22Rv1 (cell line): ENCODE measurements around the gene SSH2.

Experiments used
- H3K27ac ChIP-seq: fragments of 450-650 bp; 2 replicates; pipeline ENCODE4 v1.5.1; 2017
- ZFX ChIP-seq: fragments of 450-650 bp; IDR thresholded peaks from 2 replicates; pipeline ENCODE4 v1.6.1; 2017; ENCODE audit warnings: antibody characterized with exemption, borderline replicate concordance
- TF ChIP-seq, protein P1 (sequence below): fragments of 450-650 bp; IDR thresholded peaks from 2 replicates; pipeline ENCODE4 v1.5.1; 2017; ENCODE audit warnings: mild to moderate bottlenecking

The SSH2 gene

DNA sequence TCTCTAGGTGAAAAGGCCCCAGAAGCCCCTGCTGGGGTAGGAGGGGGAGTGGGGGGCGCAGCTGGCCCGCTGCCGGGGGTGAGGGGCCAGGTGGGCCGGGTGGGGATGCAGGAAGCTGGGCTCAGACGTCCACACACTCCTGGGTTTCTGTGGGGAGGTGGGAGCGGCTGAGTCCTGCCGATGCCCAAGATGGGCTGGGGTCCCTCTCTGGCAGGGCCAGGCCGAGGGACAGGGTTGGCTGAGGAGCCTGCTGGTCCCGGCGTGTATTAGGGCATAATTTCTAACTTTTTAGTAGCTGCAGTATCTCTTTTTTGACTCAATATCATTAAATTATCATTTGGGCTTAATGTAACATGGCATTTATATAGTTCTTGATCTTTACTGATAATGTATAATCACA lies 185.9 kb downstream of the SSH2 start:
- peak overlapping the region; percentile 76 for H3K27ac ChIP-seq
- TF ChIP-seq, protein P1, sequence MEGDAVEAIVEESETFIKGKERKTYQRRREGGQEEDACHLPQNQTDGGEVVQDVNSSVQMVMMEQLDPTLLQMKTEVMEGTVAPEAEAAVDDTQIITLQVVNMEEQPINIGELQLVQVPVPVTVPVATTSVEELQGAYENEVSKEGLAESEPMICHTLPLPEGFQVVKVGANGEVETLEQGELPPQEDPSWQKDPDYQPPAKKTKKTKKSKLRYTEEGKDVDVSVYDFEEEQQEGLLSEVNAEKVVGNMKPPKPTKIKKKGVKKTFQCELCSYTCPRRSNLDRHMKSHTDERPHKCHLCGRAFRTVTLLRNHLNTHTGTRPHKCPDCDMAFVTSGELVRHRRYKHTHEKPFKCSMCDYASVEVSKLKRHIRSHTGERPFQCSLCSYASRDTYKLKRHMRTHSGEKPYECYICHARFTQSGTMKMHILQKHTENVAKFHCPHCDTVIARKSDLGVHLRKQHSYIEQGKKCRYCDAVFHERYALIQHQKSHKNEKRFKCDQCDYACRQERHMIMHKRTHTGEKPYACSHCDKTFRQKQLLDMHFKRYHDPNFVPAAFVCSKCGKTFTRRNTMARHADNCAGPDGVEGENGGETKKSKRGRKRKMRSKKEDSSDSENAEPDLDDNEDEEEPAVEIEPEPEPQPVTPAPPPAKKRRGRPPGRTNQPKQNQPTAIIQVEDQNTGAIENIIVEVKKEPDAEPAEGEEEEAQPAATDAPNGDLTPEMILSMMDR: no peak
- TF ChIP-seq ZFX: no peak

- H3K27ac ChIP-seq: peak overlapping the region; percentile 28; the same call in 1 of the 2 replicates
- no peak for TF ChIP-seq ZFX
- TF ChIP-seq, protein P1: no peak
These were observed 187.9 kb downstream of the SSH2 start for GRCh38 chr17:29742210-29742513.

DNA sequence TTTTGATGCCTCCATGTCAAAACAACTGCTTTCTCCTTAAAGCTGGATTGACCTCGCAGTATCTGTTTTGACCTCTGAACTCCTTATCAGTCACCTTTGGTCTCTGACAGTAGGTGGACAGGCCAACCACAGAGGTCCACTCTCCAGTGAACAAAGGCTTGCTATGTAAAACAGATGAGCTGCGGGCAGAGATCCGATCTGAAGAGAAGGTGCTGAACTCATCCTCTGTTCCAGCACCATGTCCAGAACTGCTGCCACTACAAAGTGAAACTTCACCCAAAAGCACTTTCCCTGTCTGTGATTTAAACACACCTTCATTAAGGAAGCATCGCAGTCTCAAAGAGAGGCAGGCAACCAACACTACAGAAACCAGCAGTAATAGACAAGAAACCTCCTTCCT lies 190.0 kb downstream of the SSH2 start:
- TF ChIP-seq, protein P1: no peak
- no peak overlapping the region for H3K27ac ChIP-seq

DNA sequence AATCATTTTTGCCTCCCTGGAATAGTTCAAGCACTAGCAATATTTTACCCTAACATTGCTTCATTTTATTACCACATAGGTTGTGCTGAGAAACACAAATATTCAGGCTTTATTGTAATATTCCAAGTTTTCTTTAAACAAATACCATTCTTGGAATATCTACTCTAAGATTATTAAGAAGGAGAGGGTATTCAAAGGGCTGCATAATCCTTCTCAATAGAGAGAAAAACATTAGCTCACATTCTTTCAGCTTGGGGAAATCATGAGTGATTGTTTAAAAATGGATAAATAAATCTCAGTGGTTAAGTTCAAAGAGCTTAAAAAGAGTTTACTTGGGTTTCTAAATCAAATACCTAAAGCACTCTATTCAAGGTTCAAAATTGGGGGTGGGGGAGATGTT lies 195.4 kb downstream of the SSH2 start:
- H3K27ac ChIP-seq: no peak overlapping the region
- no peak for TF ChIP-seq ZFX
- TF ChIP-seq, protein P1: no peak

- TF ChIP-seq, protein P1: no peak
- TF ChIP-seq ZFX: no peak
- no peak overlapping the region for H3K27ac ChIP-seq
These were observed 196.9 kb downstream of the SSH2 start for GRCh38 chr17:29733166-29733565.

- no peak overlapping the region for H3K27ac ChIP-seq
- TF ChIP-seq ZFX: no peak
- TF ChIP-seq, protein P1: no peak
These were observed 197.4 kb downstream of the SSH2 start for GRCh38 chr17:29732613-29733012.

DNA sequence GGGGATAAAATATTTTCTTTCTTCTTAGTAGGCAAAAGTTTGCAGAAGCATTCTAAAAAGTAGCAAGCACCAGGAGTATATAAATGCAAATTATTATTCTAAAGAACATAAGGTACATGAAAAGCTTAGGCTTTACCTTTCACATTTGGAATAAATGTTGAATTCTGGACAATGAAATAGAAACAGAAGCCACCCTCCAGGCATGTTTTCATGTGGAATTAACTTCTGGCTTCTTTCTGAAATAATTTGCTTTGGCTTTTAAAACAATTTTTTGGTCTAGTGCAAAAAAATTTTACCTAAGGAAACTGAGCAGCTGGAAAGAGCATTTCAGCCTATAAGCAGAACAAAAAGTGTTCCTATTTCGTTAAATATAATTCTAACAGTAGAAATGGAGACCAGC lies 197.8 kb downstream of the SSH2 start:
- no peak overlapping the region for H3K27ac ChIP-seq

More for the DNA sequence above, 197.8 kb downstream of the SSH2 start:
- TF ChIP-seq ZFX: no peak
- TF ChIP-seq, protein P1: no peak
